ENCODE data around the gene FKBP15. TPM values are rescaled to one million over a fixed set of nuclear protein-coding genes. Genes with fewer than 3 reads are reported as not detected.

FKBP15 gene
- total and polyA plus RNA-seq, 2 of the 4 experiments (the other 2 are of a cell fraction), result 20.4 to 25.5 TPM

- Histone ChIP-seq H3K27me3 (ENCODE audit: control insufficient read depth, insufficient read depth, low read length) (no peaks in the 10 kb centered on the region; the same call in 1 of the 2 replicates), H2AK9ac (replicated peaks; ENCODE audit: low read depth, low read length, poor library complexity) (no peak overlapping the region), H3K56ac (ENCODE audit: extremely low read depth, insufficient read depth, low read length) (no peak overlapping the region), H3K9me1 (ENCODE audit: insufficient read depth, low read length) (peaks cover 2% of the 10 kb centered on the region; the same call in 1 of the 2 replicates), H2BK120ac (ENCODE audit: low read depth, low read length) (no peak overlapping the region), H4K91ac (ENCODE audit: insufficient read depth, low read depth, low read length) (no peak overlapping the region), H4K5ac (ENCODE audit: low read depth, low read length) (no peak overlapping the region), H3K18ac (ENCODE audit: low read depth, low read length) (no peak overlapping the region), H3K9me3 (ENCODE audit: control insufficient read depth, insufficient read depth, low read length) (no peaks in the 10 kb centered on the region), H2BK20ac (ENCODE audit: low read depth, low read length) (no peak overlapping the region), H3K79me1 (ENCODE audit: low read depth in 1 of 2, low read length in 2 of 2) (peaks cover 0 to 19% of the 10 kb centered on the region in 2 experiments; a peak in 2 of 4 replicates), H2BK15ac (ENCODE audit: low read depth, low read length) (no peak overlapping the region), H3K9ac (ENCODE audit: low read depth, low read length) (no peak overlapping the region), H3K4me1 (ENCODE audit: control insufficient read depth, insufficient read depth, low read length) (peaks cover 6% of the 10 kb centered on the region; the same call in 1 of the 2 replicates), H3K23ac (ENCODE audit: low read depth, low read length) (no peak overlapping the region), H2AFZ (replicated peaks; ENCODE audit: low read length, poor library complexity) (no peak overlapping the region), H3K4ac (ENCODE audit: low read depth, low read length) (no peak overlapping the region), H4K20me1 (ENCODE audit: insufficient read depth, low read length) (peaks cover 3% of the 10 kb centered on the region; the same call in 1 of the 2 replicates), H3K4me3 (ENCODE audit: insufficient read depth, low read depth, low read length) (no peak overlapping the region), H3K4me2 (ENCODE audit: low read depth, low read length) (no peak overlapping the region), H3K36me3 (ENCODE audit: control insufficient read depth, insufficient read depth, low read length) (no peaks in the 10 kb centered on the region), H2BK5ac (ENCODE audit: low read depth, low read length, poor library complexity, severe bottlenecking) (no peak overlapping the region), H2AK5ac (ENCODE audit: low read depth, low read length) (no peak overlapping the region), H4K8ac (ENCODE audit: low read depth in 2 of 2, low read length in 2 of 2) (no peak overlapping the region), H3K14ac (replicated peaks; ENCODE audit: low read depth, low read length) (no peak overlapping the region), H3K27ac (ENCODE audit: insufficient read depth, low read length) (no peak overlapping the region)
- ChIA-PET CTCF (interaction anchor here (1.1 kb wide), 1 partner anchor 25 kb away, joined by 3 read pairs; no protein-coding TSS in a partner anchor), POLR2A (ENCODE audit: unreplicated experiment) (no interaction called here)
- dilution Hi-C loops (cut with HindIII; ENCODE audit: low sequenced_read_pairs, unreplicated experiment) (no loop called here), intact Hi-C loops (cut with micrococcal nuclease) (no loop called here), in situ Hi-C loops (cut with MboI; ENCODE audit: low sequenced_read_pairs) (no loop called here)
- DNase-seq (no peak), ATAC-seq (ENCODE audit: low read depth) (no peak)
- no TSS peak for BruUV-seq (replicated peaks)
- no CpG with 5 or more reads among the region's 3 CpGs for WGBS, 2 experiments (ENCODE audit: extremely low coverage in 2 of 2, insufficient read length in 1 of 2)
- TF ChIP-seq CHD1 (IDR thresholded peaks at IDR 0.05; ENCODE audit: low read depth, low read length) (no peak), CEBPB (IDR thresholded peaks at IDR 0.05; ENCODE audit: low read depth, low read length) (no peak), MAZ (IDR thresholded peaks at IDR 0.05; ENCODE audit: borderline replicate concordance, low read depth, low read length) (no peak), MAFK (IDR thresholded peaks at IDR 0.05; ENCODE audit: low read depth, low read length) (no peak), FOS (IDR thresholded peaks at IDR 0.05; ENCODE audit: low read depth, low read length) (no peak), CTCF (conservative IDR thresholded peaks at IDR 0.05; ENCODE audit: low read depth, low read length) (no peak), BHLHE40 (IDR thresholded peaks at IDR 0.05; ENCODE audit: low read depth, low read length) (no peak), RAD21 (IDR thresholded peaks at IDR 0.05; ENCODE audit: low read length) (no peak), POLR2A (IDR thresholded peaks at IDR 0.05; ENCODE audit: low read depth, low read length) (no peak), NFE2L2 (IDR thresholded peaks at IDR 0.05; ENCODE audit: low read depth, low read length) (no peak), ELK1 (IDR thresholded peaks at IDR 0.05; ENCODE audit: borderline replicate concordance, low read depth, low read length) (no peak), RCOR1 (IDR thresholded peaks at IDR 0.05; ENCODE audit: insufficient replicate concordance, low read length) (no peak)
These were observed 68.4 kb downstream of the FKBP15 start for GRCh38 chr9:113152699-113153098.

All from IMR-90 (cell line).